Frontal cortex (tissue), 4 donors: ENCODE data around the gene PSORS1C1. TPM values are rescaled to one million over a fixed set of nuclear protein-coding genes. Genes with fewer than 3 reads are reported as not detected.

Source experiments
- DNase-seq, 2 donors: peaks; one replicate each; pipeline ENCODE4 v3.0.0; 2012; ENCODE audit warnings: low spot score in 2 of 2
- FAIRE-seq: peaks from 2 replicates; lab custom pipeline; 2012; peaks lifted over from hg19 to GRCh38; lab: Jason Lieb, UNC
- total RNA-seq: library from RNA; depleted of rRNA; stranded (reverse); fragments of >200 nt; gene quantifications from one replicate; pipeline ENCODE4 v1.2.3, GENCODE V29; 2014
- donor health status: control.
- donor health status: control.
- donor health status: control.

Gene PSORS1C1
- total RNA-seq, 1 donor from 2014 or later, result not detected

GRCh38 chr6:31092769-31093505 lies 21.7 kb upstream of the PSORS1C1 start:
- DNase-seq (no peak), FAIRE-seq (no peak)

- FAIRE-seq, result no peak
- DNase-seq, result no peak
Measured at GRCh38 chr6:31094389-31094881, 20.2 kb upstream of the PSORS1C1 start.

- FAIRE-seq (no peak), DNase-seq (no peak)
Measured at GRCh38 chr6:31096215-31096614, 18.4 kb upstream of the PSORS1C1 start.

- FAIRE-seq, result no peak
- no peak for DNase-seq
Measured at GRCh38 chr6:31096656-31097055, 17.9 kb upstream of the PSORS1C1 start.

GRCh38 chr6:31098449-31098938 lies 16.1 kb upstream of the PSORS1C1 start:
- FAIRE-seq (no peak), DNase-seq (no peak)

GRCh38 chr6:31103136-31103535 lies 11.5 kb upstream of the PSORS1C1 start:
- DNase-seq, result no peak
- no peak for FAIRE-seq

- FAIRE-seq, result no peak
Measured at GRCh38 chr6:31107052-31107451, 7.5 kb upstream of the PSORS1C1 start.

GRCh38 chr6:31110825-31111582 lies 3.6 kb upstream of the PSORS1C1 start:
- DNase-seq (no peak), FAIRE-seq (no peak)

More at GRCh38 chr6:31107052-31107451, 7.5 kb upstream of the PSORS1C1 start:
- DNase-seq, result no peak

GRCh38 chr6:31111712-31112111 lies 2.9 kb upstream of the PSORS1C1 start:
- no peak for FAIRE-seq

GRCh38 chr6:31112478-31112877 lies 2.1 kb upstream of the PSORS1C1 start, which contains the start of gene C6orf15:
C6orf15 (minus strand) TSS chr6:31112575; CDS start chr6:31112555, 20 bp downstream.
- no peak for FAIRE-seq
- no peak for DNase-seq

More at GRCh38 chr6:31111712-31112111, 2.9 kb upstream of the PSORS1C1 start:
- DNase-seq, result no peak

- FAIRE-seq (no peak), DNase-seq (no peak)
Measured at GRCh38 chr6:31113861-31114540, 599 bp upstream of the PSORS1C1 start.

- no peak for FAIRE-seq
- no peak for DNase-seq
Measured at GRCh38 chr6:31114970-31115849, 610 bp downstream of the PSORS1C1 start.

GRCh38 chr6:31115941-31116560 lies 1.5 kb downstream of the PSORS1C1 start:
- FAIRE-seq, result no peak
- DNase-seq, result no peak

- no peak for DNase-seq
- FAIRE-seq, result no peak
Measured at GRCh38 chr6:31116661-31117385, 2.2 kb downstream of the PSORS1C1 start.

- FAIRE-seq, result no peak
Measured at GRCh38 chr6:31118178-31118577, 3.6 kb downstream of the PSORS1C1 start.

GRCh38 chr6:31120151-31120915 lies 5.7 kb downstream of the PSORS1C1 start, which contains the start of gene CDSN:
CDSN (minus strand) TSS chr6:31120446; CDS start chr6:31120419, 27 bp downstream.
- FAIRE-seq (no peak), DNase-seq (no peak)

More at GRCh38 chr6:31118178-31118577, 3.6 kb downstream of the PSORS1C1 start:
- no peak for DNase-seq

- DNase-seq (no peak), FAIRE-seq (no peak)
Measured at GRCh38 chr6:31121131-31121790, 6.7 kb downstream of the PSORS1C1 start.
